Fibroblast of skin of right biceps (primary cell): ENCODE measurements around the gene ITGA3.
"Not testable (repeated sequence)": the region's sequence is repeated elsewhere in the genome, so short reads cannot be mapped to it uniquely, and the experiment has no call there.

Source experiments
- DNase-seq: peaks from one replicate; pipeline ENCODE4 v3.0.0-alpha.2; 2013

The ITGA3 gene

DNA sequence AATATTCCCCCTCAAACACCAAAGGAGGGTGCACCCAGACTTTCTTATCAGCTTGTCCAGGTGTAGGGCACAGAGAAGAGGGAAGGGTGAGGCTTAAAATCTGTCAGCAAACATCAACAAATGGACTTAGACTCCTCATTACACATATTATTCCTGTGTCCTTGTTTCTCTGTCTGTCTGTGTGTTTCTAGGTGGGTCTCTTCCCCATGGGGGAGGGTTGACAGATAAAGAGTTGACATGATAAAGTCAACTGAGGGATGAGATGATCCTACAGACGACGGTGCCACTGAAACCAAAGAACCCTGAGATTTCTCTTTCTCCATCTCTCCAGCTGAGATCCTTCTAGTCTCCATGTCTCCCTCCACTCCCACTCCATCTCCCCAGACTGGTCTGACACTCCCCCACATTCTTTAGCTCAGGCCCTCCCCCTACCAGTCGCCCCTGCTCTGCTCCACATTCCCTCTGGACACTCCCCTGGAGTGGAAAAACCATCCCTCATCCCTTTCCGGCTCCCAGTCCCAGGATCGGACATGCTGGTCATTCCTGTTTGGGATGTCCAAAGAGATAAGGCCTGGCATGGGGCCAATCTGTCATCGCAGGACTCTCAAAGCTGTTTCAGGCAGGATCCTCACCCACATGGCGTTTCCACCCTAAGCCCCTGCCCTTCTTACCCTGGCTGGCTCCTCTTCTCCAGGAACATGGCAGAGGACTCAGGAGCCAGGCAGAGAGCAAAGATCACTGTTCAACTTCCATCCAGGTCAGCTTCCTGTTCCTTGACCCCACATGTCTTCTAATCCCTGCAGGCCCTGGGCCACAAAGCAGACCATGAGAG lies 2.9 kb upstream of the ITGA3 start:
- peak; percentile 42 for DNase-seq

DNA sequence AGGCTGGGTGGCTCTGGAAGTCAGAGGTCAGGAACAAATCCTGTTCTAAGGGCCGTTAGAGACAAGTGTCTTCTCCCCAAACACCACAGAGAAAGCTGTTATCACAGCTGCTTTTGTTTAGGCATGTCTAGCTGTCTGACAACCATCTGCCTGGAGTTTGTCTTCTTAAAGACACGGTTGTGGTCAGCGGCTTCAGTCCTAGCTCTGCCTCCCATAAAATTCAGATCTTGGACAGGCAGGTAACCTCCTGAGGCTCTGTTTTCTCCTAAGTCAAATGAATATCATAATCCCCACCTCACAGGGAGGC lies 2.3 kb upstream of the ITGA3 start:
- DNase-seq = peak; percentile 39

DNA sequence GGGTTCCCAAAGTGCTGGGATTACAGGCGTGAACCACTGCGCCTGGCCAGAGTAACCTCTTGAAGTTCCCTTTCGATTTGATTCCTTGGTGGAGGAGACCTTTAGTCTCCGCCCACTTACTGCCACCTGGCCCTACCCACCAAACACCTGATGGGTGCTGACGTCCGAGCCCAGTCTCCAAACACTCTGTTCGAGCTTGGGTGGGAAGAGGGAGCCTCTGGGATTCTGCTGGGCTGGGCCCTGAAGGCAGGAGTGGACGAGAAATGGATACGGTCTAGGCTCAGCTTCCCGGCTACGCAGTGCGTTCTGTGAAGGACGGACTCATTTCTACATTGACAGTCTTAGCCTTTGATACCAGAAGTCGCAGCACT lies 870 bp upstream of the ITGA3 start:
- DNase-seq = no peak

DNA sequence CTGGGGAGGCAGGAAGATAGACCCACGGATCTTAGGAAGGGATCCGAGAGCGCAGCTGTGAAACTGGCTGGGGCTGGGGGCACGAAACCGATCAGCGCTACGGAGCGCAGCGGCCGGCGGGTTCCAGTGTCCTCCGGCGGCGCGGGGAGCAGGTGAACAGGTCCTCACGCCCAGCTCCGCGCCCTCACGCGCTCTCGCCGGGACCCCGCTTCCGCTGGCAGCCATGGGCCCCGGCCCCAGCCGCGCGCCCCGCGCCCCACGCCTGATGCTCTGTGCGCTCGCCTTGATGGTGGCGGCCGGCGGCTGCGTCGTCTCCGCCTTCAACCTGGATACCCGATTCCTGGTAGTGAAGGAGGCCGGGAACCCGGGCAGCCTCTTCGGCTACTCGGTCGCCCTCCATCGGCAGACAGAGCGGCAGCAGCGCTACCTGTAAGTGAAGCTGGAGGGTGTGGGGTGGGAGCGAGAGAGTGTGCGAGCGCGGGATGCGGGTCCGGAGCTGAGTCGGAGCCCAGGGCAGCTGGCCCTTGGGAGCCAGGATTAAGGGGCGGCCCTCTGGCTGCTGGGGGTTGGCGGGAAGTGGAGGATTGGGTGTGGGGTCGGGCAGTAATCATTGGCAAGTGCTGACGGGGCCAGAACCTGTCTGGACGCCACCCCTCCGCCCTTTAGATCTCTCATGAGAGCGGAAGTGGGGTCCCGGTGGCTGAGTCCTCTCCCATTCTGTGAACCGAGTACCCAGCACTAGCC lies 479 bp downstream of the ITGA3 start:
- DNase-seq = peak; percentile 69

DNA sequence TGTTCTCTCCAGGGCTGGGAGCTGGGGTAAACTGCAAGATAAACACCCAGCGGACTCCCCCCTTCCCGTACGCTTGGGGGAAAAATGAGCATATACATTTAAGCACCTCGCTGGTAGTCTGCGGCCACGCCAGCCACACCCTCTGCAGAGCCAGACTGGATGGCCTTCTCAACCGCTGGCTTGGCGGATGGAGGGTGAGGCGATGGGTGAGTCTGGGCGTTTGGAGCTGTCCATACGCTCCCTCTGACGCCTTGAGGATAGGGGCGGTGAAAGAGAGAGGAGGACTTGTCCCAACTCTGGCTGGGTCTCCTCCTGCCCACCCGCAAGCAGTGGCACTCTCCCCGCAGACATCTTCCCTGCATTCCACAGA lies 1.0 kb downstream of the ITGA3 start:
- DNase-seq = peak; percentile 42

DNA sequence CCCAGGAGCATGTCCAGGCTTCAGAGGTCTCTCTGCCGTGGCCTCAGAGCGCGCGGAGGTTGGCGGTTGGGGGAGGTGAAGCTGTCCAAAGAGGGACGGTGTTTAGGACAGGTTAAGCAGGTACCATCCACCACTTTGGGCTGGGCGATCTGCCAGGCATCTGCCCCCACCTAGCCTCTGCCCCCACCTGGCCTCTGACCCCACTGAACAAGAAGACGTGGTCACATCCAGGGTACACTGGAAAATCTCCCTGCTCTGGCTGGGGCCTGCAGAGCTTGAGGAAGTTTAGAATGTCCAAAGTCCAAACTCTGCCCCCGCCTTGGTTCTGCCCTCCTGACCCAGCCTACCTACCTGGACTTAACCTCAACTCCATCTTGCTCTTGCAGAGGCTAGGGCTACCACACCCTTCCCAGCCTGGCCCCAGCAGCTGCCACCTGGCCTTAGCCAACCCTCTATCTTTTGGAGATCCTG lies 1.6 kb downstream of the ITGA3 start:
- no peak for DNase-seq

DNA sequence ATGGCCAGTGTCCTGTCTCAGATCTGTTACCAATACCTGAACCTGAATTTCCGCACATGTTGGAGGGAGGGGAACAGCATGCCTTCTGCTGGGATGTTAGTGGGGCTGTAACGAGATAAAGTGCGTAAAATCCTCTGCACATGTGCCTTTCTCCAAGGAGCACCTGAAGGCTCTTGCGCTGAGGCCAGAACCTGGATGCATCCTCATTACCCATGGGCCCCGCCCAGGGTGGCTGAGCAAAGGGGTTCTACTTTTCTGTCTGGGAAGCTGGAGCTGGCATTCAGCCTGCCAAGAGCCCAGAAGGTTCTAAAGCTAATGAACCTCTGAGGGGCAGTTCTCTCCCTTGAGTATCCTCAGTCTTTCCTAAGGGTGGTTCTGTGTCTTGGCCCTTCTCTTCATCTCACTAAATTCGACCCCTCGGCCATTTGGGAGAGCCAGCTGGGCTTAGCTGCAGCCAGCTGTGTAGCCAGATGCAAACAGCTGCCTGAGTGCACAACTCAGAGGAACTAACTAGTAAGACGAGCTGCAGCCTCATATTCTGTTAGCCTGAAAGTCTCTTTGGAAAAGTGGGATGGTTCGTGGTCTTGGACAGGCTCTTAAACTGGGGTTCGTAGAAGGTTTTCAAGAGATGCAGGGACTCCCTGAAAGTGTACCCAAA lies 2.5 kb downstream of the ITGA3 start:
- DNase-seq = no peak

DNA sequence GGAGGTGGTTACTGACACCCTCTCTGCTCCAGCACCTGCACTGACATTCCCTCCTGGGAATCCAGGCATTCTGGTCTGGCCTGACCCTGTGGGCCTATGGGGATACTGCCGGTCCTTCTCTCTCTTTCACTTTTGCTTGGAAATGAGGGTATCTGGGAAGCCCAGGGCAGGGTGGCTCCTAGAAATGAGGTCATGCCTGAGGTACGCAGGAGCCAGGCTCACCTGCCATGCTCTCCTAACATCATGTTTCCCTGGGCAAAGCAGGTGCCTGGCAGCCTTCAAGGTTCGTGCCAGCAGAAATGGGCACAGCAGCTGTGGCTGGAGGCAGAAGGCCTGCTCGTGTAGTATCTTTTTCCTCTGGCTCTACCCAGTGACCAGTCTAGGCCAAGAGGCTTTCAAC lies 3.3 kb downstream of the ITGA3 start:
- no peak for DNase-seq

DNA sequence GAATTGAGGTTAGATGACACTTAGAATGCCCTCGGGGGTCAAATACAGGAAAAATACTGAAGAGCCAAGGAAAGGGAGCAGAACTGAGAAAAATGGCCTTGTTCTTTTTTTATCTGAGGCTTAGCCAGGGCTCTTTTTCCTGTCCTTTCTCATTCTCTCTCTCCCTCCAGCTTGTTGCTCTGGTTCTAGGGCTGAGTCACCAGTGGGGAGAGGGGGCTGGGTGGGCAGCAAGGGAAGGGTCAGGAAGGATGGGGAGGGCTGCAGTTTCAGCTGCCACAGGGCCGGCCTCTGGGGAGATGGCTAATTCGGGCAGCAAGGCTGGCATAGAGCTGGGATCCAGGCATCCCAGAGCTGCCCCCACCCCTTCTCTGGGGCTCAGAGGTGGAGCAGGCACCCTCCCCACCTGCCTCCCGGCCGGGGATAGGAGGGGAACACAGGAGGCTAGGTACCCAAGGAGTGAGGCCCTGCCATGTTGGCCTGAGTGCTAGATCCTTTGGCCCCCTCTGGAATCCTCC lies 3.9 kb downstream of the ITGA3 start:
- DNase-seq = peak; percentile 67

DNA sequence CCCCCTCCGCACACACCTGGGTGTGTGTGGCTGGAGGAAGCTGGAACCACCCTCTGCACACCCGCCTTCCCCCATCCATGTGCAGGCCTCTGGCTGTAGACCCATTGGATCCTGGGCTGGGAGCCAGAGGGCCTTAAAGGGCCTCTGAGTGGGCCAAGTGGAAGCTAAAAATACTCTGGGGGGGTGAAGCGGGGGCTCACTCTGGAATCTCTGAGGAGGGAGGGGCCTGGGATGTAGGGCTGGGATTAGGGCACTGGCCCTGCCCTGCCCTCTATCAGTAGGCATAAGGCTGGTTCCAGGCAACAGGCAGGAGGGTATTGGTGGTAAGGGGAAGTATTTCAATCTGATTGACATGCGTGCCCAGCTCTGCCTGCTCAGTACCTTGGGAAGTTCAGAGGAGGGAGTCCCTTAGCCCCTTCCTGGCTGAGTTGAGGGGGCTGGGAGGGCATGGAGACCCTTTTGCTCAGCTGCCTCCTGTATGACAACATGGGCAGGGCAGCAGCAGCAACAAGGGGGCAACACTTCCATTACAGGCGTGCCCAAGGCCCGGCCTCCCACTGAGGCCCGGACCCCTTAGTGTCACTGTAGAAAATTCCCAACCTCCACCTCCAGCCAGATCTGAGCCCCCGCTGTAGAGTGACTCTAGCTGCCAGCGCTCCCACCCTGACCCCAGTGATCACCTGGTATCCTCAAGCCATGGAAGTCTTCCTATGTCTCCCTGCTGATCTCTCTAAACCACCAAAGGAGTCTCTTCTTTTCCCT lies 5.2 kb downstream of the ITGA3 start:
- DNase-seq = peak; percentile 81

DNA sequence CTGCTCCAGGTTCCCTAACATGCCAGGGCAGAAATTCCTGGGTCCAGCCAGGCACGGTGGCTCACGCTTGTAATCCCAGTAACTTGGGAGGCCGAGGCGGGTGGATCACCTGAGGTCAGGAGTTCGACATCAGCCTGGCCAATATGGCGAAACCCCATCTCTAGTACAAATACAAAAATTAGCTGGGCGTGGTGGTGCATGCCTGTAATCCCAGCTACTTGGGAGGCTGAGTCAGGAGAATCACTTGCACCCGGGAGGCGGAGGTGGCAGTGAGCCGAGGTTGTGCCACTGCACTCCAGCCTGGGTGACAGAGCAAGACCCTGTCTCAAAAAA lies 5.8 kb downstream of the ITGA3 start:
- not testable (repeated sequence) for DNase-seq

DNA sequence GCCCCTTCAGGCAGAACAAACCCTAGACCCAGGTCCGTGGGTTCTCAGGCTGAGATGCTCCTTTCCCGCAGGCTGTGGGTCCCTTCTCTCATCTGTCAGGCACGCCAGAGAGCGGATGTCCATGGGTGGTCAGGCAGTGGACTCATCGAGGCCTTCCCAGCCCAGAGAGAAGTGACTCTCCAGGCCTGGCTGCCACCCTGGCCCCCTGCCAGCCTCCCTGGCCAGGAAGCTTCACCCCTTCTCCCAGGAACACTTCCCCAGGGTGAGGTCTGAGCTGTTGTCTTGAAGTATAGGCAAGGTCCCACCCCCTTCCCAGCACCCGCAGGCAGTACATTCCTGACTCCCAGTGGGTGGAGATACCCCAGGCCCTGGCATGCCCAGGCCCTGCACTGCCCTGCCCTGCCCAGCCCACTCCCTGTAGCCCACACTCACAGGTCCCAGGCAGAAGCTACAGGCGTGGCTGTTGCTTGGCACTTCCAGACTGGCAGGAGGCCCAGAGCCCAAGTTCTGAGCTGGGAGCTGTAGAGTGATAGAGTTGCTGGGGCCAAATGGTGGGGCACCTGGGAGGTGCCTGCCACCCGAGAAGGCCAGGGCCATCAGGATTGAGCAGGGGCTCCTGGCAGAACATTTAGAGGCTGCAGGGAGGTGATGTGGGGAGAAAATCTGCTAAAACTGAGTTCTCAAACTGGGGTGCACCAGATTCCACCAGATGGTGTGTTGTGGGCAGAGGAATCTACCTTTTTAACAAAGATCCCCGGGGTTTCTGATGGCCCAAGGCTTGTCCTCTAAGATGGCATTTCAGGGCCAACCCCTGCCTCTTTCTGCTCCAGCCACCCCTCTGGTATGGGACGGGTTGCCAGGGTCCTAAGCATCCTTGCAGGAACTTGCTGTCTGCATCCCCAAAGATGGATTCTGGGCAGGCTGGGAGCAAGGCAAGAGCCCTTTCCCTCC lies 6.7 kb downstream of the ITGA3 start:
- DNase-seq = peak; percentile 63

DNA sequence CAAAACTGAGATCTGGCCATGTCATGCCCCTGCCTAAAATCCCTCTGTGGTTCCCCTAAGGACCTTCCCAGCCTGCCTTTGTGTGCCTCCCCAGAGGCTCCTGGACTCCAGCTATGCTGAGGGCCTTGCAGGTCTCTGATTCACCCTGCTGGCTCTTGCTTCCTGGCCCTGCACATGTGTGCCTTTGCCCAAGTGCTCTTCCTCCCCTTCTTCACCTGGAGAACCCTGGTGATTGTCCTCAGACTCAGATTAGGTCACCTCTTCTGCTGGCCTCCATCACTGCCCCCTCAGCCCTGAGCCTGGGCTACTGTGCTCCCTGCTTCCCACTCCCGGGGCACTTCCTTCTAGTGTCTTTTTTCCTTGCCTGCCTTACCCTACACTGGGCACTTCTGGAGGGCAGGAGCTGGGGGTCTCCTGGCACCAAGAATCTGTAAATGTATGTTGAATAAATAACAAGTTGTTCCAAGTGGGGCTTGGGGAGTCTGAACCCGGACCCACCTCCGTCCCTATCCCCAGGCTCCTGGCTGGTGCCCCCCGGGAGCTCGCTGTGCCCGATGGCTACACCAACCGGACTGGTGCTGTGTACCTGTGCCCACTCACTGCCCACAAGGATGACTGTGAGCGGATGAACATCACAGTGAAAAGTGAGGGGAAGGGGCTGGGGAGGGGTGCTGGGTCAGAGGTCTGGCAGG lies 7.8 kb downstream of the ITGA3 start:
- peak; percentile 63 for DNase-seq

DNA sequence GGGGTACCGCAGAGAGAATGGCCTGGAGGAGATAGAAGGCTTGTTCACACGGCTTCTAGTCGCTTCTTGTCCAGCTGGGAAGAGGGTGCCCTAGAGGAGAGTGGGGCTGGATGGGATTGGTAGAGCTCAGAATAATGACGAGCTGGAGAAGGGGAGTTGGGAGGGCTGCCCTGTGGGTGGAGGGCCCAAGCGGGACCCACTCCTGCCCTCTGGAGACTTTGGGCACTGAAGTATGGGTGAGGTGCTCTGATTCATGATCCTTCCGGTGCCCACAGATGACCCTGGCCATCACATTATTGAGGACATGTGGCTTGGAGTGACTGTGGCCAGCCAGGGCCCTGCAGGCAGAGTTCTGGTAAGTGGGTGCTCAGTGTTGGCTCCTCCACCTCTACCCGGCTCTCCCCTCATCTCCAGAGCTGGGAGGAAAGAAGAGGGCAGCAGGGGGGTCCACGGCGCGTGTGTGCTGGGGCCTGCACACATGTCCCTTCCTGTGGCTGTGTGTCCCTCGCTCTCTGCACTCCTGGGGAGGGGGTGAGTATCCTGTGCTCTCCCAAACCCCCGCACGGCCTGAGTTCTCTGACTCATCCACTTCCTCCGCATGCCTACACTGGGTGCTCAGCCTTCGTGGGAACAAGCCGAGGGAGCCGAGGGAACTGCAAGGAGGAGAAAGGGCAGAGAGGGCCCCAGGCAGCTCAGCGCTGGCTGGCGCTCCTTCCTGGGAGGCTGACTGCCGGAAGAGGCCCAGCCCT lies 8.5 kb downstream of the ITGA3 start:
- DNase-seq = peak; percentile 98

DNA sequence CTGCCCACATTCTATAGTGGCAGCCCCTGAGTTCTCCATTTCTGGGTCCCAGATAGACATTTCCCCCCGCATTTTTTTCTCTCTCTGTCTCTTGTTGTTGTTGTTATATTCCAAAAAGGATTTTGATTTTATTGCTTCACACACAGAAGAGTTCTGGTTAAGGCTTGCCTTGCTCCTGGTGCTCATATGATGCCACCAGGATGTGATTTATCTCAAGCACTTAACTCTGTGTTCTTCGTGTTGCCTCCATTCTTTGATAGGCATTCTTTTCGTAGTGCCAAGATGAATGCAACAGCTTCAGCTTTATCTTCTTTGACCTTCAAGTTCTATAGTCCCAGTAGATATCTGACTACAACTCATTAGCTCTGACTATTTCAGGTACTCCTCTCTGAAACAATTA lies 9.1 kb downstream of the ITGA3 start:
- no peak for DNase-seq

DNA sequence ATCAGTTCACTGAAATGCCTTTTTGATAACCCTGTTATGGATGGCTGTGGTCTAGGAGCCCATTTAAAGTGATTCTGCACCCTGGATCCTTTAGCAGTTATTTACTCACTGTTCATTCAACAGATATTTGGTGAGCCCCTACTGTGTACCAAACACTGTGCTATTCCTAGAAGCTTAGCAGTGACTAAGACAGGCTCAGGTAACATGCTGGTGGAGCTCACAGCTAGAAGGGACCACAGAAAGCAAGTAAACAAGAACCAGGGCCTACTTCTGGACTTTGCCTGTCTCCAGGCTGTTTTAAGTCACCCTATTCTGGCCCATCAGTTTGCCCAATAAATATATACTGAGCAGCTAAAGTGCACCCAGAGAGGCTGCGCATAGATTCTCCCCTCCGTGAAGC lies 11.1 kb downstream of the ITGA3 start:
- no peak for DNase-seq

DNA sequence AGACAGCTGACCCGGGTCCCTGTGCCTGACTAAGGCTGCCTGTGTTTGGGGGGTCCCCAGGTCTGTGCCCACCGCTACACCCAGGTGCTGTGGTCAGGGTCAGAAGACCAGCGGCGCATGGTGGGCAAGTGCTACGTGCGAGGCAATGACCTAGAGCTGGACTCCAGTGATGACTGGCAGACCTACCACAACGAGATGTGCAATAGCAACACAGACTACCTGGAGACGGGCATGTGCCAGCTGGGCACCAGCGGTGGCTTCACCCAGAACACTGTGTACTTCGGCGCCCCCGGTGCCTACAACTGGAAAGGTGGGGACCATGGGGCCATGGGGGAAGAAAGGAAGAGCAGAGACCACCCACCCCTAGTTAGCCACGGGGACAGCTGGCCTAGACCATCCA lies 12.1 kb downstream of the ITGA3 start:
- no peak for DNase-seq

DNA sequence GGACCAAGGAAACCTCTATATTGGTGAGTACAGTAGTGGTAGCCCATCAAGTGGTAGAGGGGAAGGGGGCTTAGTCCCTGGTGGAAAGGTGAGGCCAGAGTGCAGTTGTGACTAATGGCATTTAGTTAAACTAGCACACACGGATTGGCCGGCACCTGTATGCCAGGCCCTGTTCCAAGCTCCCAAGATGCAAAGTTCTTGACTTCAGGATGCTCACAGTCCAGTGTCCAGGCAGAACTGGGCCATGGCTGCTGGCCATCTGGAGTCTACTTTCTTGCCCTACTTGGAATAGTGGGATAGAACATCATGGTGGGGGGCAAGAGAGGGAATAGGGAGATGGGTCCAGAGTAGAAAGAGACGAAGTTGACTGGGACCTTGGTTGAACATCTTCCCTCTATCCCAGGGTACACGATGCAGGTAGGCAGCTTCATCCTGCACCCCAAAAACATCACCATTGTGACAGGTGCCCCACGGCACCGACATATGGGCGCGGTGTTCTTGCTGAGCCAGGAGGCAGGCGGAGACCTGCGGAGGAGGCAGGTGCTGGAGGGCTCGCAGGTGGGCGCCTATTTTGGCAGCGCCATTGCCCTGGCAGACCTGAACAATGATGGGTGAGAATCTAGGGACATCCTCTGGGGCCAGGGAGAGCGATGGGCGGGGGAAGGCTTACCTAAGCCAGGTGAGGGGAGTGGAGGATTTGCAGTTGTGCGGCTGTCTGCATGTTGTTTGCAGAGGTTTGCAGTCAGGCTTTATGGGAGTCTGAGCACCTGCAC lies 15.2 kb downstream of the ITGA3 start:
- DNase-seq = no peak

DNA sequence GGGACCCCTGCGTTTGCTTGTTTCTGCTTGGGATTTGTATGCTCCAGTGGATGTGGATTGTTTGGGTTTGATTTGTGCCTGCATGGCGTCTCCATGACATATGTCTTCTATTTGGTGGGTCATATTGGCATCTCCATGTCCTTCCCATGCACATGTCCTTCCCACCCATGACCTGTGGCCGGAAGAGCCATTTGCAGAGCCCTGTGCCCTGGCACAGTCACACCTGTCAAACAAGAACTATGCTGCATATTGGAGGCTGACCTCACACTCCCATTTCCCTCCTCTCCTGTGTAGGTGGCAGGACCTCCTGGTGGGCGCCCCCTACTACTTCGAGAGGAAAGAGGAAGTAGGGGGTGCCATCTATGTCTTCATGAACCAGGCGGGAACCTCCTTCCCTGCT lies 15.8 kb downstream of the ITGA3 start:
- DNase-seq = no peak

DNA sequence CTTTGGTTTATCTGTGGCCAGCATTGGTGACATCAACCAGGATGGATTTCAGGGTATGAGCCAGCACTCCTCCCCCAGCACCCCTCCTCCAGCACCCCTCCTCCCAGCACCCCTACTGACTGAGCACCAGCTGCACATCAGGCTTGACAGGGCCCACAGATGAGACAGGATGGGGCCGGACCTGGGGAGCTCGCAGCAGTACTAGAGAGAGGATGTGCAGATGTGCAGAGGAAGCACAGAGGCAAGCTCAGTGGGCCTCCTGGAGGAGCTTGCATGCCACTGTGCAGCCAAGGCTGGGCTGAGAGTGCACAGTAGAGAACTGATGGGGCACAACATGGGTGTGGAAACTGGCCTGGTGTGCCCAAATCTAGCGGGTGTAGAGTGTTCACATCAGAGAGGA lies 16.2 kb downstream of the ITGA3 start:
- DNase-seq = no peak
